ENCODE data around the gene RNPEP. TPM values are rescaled to one million over a fixed set of nuclear protein-coding genes. Genes with fewer than 3 reads are reported as not detected.
A peak's percentile ranks its signal among the peaks of the same experiment; 100 is the strongest.

RNPEP gene
- total and polyA plus RNA-seq, 2 of the 13 experiments (the other 11 are each of a cell fraction or from before 2014, with no cell fraction given): 20.6 to 38.4 TPM

DNA sequence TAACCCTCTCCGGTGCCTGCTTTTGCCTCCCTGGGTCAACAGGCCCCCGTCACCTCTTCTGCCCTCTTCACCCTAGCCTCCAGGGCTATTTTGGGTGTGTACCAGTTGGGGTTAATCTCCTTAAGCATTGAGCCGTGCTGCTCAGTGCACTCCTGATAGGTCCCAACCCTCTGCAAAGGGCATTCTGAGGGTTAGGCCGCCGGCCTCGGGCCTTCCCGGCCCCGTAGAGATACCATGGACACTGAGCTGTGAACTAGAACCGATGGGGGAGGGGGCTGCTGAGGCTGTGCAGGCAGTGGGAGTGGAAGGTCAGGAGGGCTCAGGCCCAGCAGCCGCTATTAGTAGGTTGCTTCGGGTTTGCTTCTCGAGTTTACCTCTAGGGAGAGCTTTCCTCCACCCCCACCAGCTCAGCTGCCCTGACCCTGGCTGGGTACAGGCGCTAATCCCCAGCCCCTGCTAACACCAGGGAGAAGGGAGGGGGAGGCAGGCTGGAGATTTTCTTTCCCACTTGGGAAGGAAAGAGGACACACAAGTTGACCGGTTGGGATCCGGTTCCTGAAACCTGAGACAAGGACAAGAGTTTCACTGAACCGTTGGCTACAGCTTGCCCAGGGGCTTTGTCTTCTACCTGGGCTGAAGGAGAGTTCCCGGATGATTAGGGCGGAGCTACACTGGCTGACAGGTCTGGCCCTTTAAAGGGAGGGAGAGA, 40.9 kb upstream of the RNPEP start (continued):
- TF ChIP-seq, protein P1, sequence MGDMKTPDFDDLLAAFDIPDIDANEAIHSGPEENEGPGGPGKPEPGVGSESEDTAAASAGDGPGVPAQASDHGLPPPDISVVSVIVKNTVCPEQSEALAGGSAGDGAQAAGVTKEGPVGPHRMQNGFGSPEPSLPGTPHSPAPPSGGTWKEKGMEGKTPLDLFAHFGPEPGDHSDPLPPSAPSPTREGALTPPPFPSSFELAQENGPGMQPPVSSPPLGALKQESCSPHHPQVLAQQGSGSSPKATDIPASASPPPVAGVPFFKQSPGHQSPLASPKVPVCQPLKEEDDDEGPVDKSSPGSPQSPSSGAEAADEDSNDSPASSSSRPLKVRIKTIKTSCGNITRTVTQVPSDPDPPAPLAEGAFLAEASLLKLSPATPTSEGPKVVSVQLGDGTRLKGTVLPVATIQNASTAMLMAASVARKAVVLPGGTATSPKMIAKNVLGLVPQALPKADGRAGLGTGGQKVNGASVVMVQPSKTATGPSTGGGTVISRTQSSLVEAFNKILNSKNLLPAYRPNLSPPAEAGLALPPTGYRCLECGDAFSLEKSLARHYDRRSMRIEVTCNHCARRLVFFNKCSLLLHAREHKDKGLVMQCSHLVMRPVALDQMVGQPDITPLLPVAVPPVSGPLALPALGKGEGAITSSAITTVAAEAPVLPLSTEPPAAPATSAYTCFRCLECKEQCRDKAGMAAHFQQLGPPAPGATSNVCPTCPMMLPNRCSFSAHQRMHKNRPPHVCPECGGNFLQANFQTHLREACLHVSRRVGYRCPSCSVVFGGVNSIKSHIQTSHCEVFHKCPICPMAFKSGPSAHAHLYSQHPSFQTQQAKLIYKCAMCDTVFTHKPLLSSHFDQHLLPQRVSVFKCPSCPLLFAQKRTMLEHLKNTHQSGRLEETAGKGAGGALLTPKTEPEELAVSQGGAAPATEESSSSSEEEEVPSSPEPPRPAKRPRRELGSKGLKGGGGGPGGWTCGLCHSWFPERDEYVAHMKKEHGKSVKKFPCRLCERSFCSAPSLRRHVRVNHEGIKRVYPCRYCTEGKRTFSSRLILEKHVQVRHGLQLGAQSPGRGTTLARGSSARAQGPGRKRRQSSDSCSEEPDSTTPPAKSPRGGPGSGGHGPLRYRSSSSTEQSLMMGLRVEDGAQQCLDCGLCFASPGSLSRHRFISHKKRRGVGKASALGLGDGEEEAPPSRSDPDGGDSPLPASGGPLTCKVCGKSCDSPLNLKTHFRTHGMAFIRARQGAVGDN (CRISPR knock-in tag; IDR thresholded peaks at IDR 0.05): peak; percentile 76
- TF ChIP-seq ZNF768 (CRISPR knock-in tag; IDR thresholded peaks at IDR 0.05) (no peak), ZNF619 (CRISPR knock-in tag; IDR thresholded peaks at IDR 0.05) (0 out of 2 replicates have a peak, but pooled peaks have one; percentile 33), ZNF101 (CRISPR knock-in tag; IDR thresholded peaks at IDR 0.05; ENCODE audit: borderline replicate concordance, low read depth) (no peak), PPARG (CRISPR knock-in tag; conservative IDR thresholded peaks at IDR 0.05) (no peak), ZFP90 (CRISPR knock-in tag; IDR thresholded peaks at IDR 0.05; ENCODE audit: borderline replicate concordance) (no peak), KDM1A (CRISPR knock-in tag; IDR thresholded peaks at IDR 0.05) (no peak), NFIB (CRISPR knock-in tag; IDR thresholded peaks at IDR 0.05; ENCODE audit: borderline replicate concordance) (no peak), PHF21A (CRISPR knock-in tag; IDR thresholded peaks at IDR 0.05) (peak; percentile 67; the same call in 1 of the 2 replicates), THYN1 (CRISPR knock-in tag; IDR thresholded peaks at IDR 0.05; ENCODE audit: borderline replicate concordance, low read depth) (no peak), ZMYM2 (CRISPR knock-in tag; IDR thresholded peaks at IDR 0.05) (no peak), CREM (IDR thresholded peaks at IDR 0.05) (no peak), CREM (CRISPR knock-in tag; IDR thresholded peaks at IDR 0.05) (no peak), REL (CRISPR knock-in tag; conservative IDR thresholded peaks at IDR 0.05) (no peak), ZNF546 (CRISPR knock-in tag; conservative IDR thresholded peaks at IDR 0.05) (no peak), MBNL3 (CRISPR knock-in tag; conservative IDR thresholded peaks at IDR 0.05) (no peak), SMYD3 (CRISPR knock-in tag; IDR thresholded peaks at IDR 0.05) (no peak), SETDB1 (CRISPR knock-in tag; IDR thresholded peaks at IDR 0.05; ENCODE audit: borderline replicate concordance) (no peak), EP300 (IDR thresholded peaks at IDR 0.05; ENCODE audit: low read depth in 2 of 2, low read length in 2 of 2) (no peak), EP300 (CRISPR knock-in tag; IDR thresholded peaks at IDR 0.05; ENCODE audit: borderline replicate concordance) (no peak), ZSCAN22 (CRISPR knock-in tag; IDR thresholded peaks at IDR 0.05) (no peak), SALL1 (CRISPR knock-in tag; IDR thresholded peaks at IDR 0.05) (peak; percentile 21; the same call in 1 of the 2 replicates), ZKSCAN1 (IDR thresholded peaks at IDR 0.05; ENCODE audit: low read length) (no peak)
- TF ChIP-seq, protein P2, sequence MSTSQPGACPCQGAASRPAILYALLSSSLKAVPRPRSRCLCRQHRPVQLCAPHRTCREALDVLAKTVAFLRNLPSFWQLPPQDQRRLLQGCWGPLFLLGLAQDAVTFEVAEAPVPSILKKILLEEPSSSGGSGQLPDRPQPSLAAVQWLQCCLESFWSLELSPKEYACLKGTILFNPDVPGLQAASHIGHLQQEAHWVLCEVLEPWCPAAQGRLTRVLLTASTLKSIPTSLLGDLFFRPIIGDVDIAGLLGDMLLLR (CRISPR knock-in tag; IDR thresholded peaks at IDR 0.05): no peak
- TF ChIP-seq, protein P3, sequence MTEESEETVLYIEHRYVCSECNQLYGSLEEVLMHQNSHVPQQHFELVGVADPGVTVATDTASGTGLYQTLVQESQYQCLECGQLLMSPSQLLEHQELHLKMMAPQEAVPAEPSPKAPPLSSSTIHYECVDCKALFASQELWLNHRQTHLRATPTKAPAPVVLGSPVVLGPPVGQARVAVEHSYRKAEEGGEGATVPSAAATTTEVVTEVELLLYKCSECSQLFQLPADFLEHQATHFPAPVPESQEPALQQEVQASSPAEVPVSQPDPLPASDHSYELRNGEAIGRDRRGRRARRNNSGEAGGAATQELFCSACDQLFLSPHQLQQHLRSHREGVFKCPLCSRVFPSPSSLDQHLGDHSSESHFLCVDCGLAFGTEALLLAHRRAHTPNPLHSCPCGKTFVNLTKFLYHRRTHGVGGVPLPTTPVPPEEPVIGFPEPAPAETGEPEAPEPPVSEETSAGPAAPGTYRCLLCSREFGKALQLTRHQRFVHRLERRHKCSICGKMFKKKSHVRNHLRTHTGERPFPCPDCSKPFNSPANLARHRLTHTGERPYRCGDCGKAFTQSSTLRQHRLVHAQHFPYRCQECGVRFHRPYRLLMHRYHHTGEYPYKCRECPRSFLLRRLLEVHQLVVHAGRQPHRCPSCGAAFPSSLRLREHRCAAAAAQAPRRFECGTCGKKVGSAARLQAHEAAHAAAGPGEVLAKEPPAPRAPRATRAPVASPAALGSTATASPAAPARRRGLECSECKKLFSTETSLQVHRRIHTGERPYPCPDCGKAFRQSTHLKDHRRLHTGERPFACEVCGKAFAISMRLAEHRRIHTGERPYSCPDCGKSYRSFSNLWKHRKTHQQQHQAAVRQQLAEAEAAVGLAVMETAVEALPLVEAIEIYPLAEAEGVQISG (CRISPR knock-in tag; IDR thresholded peaks at IDR 0.05): no peak

All from HepG2 (cell line).